ENCODE measurements around the gene KIF13A.

DNA sequence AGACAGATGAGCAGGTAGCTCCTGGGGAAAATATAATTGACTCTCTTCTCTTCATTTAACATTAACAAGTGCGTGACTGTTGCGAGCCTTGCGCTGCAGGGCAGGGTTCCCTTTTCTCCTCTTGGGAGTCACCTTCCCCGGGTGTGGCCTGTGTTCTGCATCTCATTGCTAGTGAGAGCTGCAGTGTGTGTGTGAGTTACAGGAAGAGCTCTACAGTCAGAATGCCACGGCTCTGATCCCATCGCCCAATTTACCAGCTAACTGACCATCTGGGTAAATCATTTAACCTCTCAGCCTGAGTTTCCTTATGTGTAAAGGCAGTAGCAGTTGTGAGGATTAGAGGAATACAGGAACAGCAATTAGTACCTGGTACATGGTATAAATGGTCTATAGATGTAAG, 173.9 kb downstream of the KIF13A start:
- TF ChIP-seq TAF1 (IDR thresholded peaks at IDR 0.05; ENCODE audit: borderline replicate concordance, low read depth, low read length) (no peak), POLR2AphosphoS5 (IDR thresholded peaks at IDR 0.05; ENCODE audit: low read depth, low read length) (no peak)

All from GM12892 (cell line).